GM19463 (cell line): ENCODE data around the gene SERPINA12.

ENCODE experiments used
- ATAC-seq: cut with Tn5 transposase; IDR thresholded peaks from one replicate; pipeline ENCODE4 v1.9.1; 2021; ENCODE audit warnings: mild to moderate bottlenecking, moderate library complexity; ENCODE audit not compliant: unreplicated experiment

SERPINA12 gene

GRCh38 chr14:94467728-94468520 lies 41.3 kb downstream of the SERPINA12 start:
- ATAC-seq, result no peak

GRCh38 chr14:94466706-94467370 lies 42.4 kb downstream of the SERPINA12 start:
- no peak for ATAC-seq

- no peak for ATAC-seq
Observed at GRCh38 chr14:94465042-94465441, 44.2 kb downstream of the SERPINA12 start.

- no peak for ATAC-seq
Observed at GRCh38 chr14:94464290-94464689, 45.0 kb downstream of the SERPINA12 start.

- no peak for ATAC-seq
Observed at GRCh38 chr14:94462763-94463572, 46.3 kb downstream of the SERPINA12 start.

GRCh38 chr14:94462219-94462551 lies 47.1 kb downstream of the SERPINA12 start:
- no peak for ATAC-seq

GRCh38 chr14:94461526-94462218 lies 47.6 kb downstream of the SERPINA12 start:
- no peak for ATAC-seq

GRCh38 chr14:94460631-94461416 lies 48.4 kb downstream of the SERPINA12 start:
- no peak for ATAC-seq

GRCh38 chr14:94458558-94459205 lies 50.6 kb downstream of the SERPINA12 start:
- no peak for ATAC-seq

GRCh38 chr14:94458096-94458495 lies 51.2 kb downstream of the SERPINA12 start:
- no peak for ATAC-seq

GRCh38 chr14:94455928-94456327 lies 53.3 kb downstream of the SERPINA12 start:
- no peak for ATAC-seq

GRCh38 chr14:94451826-94452225 lies 57.4 kb downstream of the SERPINA12 start:
- no peak for ATAC-seq

- no peak for ATAC-seq
Observed at GRCh38 chr14:94451091-94451771, 58.0 kb downstream of the SERPINA12 start.

- ATAC-seq, result no peak
Observed at GRCh38 chr14:94450722-94451090, 58.6 kb downstream of the SERPINA12 start.

- ATAC-seq, result no peak
Observed at GRCh38 chr14:94449930-94450329, 59.3 kb downstream of the SERPINA12 start.

- ATAC-seq, result no peak
Observed at GRCh38 chr14:94448071-94448808, 61.0 kb downstream of the SERPINA12 start.

GRCh38 chr14:94447206-94447605 lies 62.1 kb downstream of the SERPINA12 start:
- no peak for ATAC-seq

GRCh38 chr14:94446126-94446525 lies 63.1 kb downstream of the SERPINA12 start:
- ATAC-seq, result no peak

GRCh38 chr14:94445003-94445402 lies 64.3 kb downstream of the SERPINA12 start:
- ATAC-seq, result no peak
